HG02852 (cell line): ENCODE measurements around the gene CD3E.

ENCODE experiments used
- ATAC-seq: cut with Tn5 transposase; IDR thresholded peaks from one replicate; pipeline ENCODE4 v1.9.1; 2021; ENCODE audit warnings: mild to moderate bottlenecking, moderate library complexity; ENCODE audit not compliant: unreplicated experiment

CD3E gene

GRCh38 chr11:118304568-118305248, at the start of gene CD3E:
TSS of gene CD3E (plus strand) at chr11:118304730. CDS start at chr11:118304953, 223 bp downstream.
- no peak for ATAC-seq

- ATAC-seq, result no peak
Measured at GRCh38 chr11:118258410-118258809, 46.1 kb upstream of the CD3E start.

GRCh38 chr11:118259138-118259537, 45.4 kb upstream of the CD3E start:
- no peak for ATAC-seq

- no peak for ATAC-seq
Measured at GRCh38 chr11:118260353-118260752, 44.2 kb upstream of the CD3E start.

- no peak for ATAC-seq
Measured at GRCh38 chr11:118263112-118263511, 41.4 kb upstream of the CD3E start.

GRCh38 chr11:118263695-118264568, 40.6 kb upstream of the CD3E start, which contains the start of gene MPZL2:
TSS of gene MPZL2 (minus strand) at chr11:118264297. CDS start at chr11:118264153, 144 bp downstream.
- ATAC-seq, result no peak

- no peak for ATAC-seq
Measured at GRCh38 chr11:118264569-118265465, 39.7 kb upstream of the CD3E start.

DNA sequence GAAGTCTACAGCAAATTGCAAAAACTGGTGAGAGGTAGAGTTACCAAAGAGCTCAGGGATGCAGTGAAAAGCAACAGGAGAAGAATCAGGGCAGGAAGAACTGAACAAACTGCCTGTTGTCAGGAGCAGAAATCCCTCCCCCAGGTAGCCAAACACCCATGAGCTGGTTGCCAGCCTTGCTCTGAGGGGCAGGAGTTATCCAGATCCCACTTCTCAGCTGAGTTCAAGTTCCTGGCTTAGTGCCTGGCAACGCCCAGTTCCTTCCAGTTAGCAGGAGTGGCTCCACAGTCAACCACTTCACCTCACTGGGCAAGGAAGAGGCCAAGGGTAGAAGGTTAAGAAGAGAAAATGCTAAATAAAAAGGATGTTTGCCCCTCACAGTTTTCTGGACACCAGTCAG, 38.6 kb upstream of the CD3E start:
- ATAC-seq, result no peak

- no peak for ATAC-seq
Measured at GRCh38 chr11:118267486-118267885, 37.0 kb upstream of the CD3E start.

DNA sequence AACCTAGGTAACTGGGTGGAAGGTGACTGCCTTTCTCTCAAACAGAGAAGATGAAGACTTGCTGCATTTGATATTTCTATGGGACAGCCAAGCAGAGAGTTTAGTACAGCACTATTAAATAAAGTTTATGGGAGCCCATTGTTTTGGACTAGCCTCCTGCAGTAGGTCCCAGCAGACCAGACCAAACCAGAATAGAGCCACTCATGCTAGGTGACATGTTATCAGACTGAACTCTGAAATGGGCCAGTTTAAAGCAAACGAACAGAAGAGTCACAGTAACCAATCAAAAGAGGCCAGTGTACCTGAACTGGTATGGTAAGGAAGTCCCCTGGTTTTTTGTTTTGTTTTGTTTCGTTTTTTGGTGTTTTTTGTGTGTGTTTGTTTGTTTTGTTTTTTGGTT, 32.5 kb upstream of the CD3E start:
- no peak for ATAC-seq

GRCh38 chr11:118274186-118274585, 30.3 kb upstream of the CD3E start:
- no peak for ATAC-seq

DNA sequence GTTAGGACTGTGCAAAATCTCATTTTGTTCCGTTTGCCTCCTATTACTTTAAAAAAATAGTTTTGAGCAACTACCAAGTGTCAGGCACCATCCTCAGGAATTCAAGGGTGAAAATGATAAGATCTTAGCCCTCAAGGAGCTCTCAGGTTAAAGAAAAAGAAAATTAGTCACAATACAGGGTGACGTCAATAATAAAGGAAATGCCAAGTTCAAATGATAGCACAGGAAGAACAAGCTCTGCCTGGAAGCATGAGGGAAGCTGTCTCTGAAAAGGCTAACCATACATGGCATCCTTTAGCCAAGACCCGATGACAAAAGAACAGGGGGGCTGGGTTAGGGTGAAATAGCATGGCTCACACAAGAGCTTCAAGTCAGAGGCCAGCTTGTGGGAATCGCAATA, 29.4 kb upstream of the CD3E start:
- no peak for ATAC-seq

DNA sequence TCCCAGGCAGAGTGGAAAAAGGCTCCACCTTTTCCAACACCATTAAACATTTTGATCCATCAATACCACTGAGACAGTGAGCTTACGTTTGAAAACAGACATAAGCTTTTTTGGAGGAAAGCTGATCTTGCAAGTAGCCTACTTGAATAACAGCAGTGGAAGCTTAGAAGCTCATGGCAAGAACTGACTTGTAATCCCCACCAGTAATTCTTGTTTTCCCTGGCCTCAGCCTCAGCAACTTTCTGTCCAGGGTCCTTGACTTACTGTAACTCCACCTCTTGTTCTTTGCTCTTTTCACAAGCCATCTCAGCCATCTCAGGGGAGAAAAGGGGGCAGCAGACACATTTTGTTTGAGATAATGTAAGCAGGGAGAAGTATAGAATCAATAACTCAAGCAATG, 28.1 kb upstream of the CD3E start:
- ATAC-seq, result no peak

- ATAC-seq, result peak; percentile 51
Measured at GRCh38 chr11:118277312-118277711, 27.2 kb upstream of the CD3E start.

- no peak for ATAC-seq
Measured at GRCh38 chr11:118281284-118281683, 23.2 kb upstream of the CD3E start.

- no peak for ATAC-seq
Measured at GRCh38 chr11:118282606-118283005, 21.9 kb upstream of the CD3E start.

DNA sequence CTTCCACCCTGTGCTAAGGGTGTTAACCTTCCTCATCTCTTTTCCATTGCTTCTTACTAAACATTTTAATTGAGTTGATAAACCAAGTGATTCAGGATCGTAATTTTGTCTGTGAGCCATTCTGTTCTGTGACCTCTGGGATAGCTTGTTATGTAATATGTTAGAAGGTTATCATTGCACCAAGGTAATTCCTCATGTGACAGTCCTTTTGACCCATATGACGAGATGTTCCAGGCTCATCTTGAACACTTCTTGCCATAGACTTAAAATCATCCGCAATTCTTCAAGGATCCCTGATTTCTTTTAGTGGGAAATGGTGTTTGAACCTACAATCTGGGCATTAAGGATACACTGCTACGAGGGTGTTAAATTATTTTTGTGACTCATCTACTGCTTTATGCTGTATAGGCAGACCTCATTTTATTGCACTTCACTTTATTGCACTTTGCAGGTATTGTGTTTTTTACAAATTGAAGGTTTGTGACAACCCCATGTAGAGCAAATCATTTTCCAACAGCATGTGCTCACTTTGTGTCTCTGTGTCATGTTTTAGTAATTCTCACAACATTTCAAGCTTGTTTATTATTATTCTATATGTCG, 21.4 kb upstream of the CD3E start:
- ATAC-seq, result no peak

GRCh38 chr11:118283756-118284350, 20.7 kb upstream of the CD3E start:
- no peak for ATAC-seq

DNA sequence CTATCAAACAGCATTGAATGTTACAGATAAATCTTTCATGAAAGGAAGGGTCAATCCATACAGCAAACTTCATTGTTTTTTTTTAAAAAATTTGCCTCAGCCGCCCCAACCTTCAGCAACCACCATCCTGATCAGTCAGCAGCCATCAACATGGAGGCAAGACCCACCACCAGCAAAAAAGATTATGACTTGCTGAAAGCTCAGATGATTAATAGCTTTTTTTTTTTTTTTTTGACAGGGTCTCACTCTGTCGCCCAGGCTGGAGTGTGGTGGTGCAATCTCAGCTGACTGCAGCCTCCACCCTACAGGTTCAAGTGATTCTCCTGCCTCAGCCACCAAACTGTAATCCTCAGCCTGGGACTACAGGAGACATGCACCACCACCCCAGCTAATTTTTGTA, 18.0 kb upstream of the CD3E start:
- no peak for ATAC-seq

GRCh38 chr11:118287006-118287405, 17.5 kb upstream of the CD3E start:
- no peak for ATAC-seq
